SK-N-SH treated with all-trans-retinoic acid at 6 μM for 48 hours (cell line): ENCODE results near the gene FAM227B.
"Not testable (repeated sequence)": the region's sequence is repeated elsewhere in the genome, so short reads cannot be mapped to it uniquely, and the experiment has no call there.

Source experiments
- ARNTL ChIP-seq: fragments of 450-650 bp; formaldehyde crosslinking; IDR thresholded peaks from 2 replicates; pipeline ENCODE4 v1.5.0; 2020; ENCODE audit warnings: low read depth, mild to moderate bottlenecking, moderate library complexity, borderline replicate concordance
- BACH2 ChIP-seq: fragments of 250-450 bp; sonication (Bioruptor Pico); IDR thresholded peaks from 2 replicates; pipeline ENCODE4 v1.9.0; 2021; ENCODE audit warnings: mild to moderate bottlenecking, borderline replicate concordance
- CREB5 ChIP-seq: fragments of 250-450 bp; sonication (Bioruptor Pico); IDR thresholded peaks from 2 replicates; pipeline ENCODE4 v1.5.1; 2020; ENCODE audit warnings: low read depth, mild to moderate bottlenecking, moderate library complexity
- OSR1 ChIP-seq: fragments of 250-450 bp; sonication (Bioruptor Pico); IDR thresholded peaks from 2 replicates; pipeline ENCODE4 v1.8.0; 2022; ENCODE audit warnings: moderate library complexity, mild to moderate bottlenecking, inconsistent platforms
- PATZ1 ChIP-seq: fragments of 250-450 bp; sonication (Bioruptor Pico); IDR thresholded peaks from 2 replicates; pipeline ENCODE4 v1.8.0; 2020; ENCODE audit warnings: mild to moderate bottlenecking, moderate library complexity, borderline replicate concordance
- POU6F1 ChIP-seq: fragments of 250-450 bp; sonication (Bioruptor Pico); IDR thresholded peaks from 2 replicates; pipeline ENCODE4 v1.8.0; 2021; ENCODE audit warnings: low read depth, mild to moderate bottlenecking, moderate library complexity, borderline replicate concordance
- PPARA ChIP-seq: fragments of 250-450 bp; sonication (Bioruptor Pico); IDR thresholded peaks from 2 replicates; pipeline ENCODE4 v1.5.0; 2020; ENCODE audit warnings: mild to moderate bottlenecking, borderline replicate concordance
- RARB ChIP-seq: fragments of 250-450 bp; sonication (Bioruptor Pico); IDR thresholded peaks from 2 replicates; pipeline ENCODE4 v1.8.0; 2021; ENCODE audit warnings: mild to moderate bottlenecking, moderate library complexity
- SNAI2 ChIP-seq: fragments of 250-450 bp; sonication (Bioruptor Pico); IDR thresholded peaks from 2 replicates; pipeline ENCODE4 v1.5.0; 2020; ENCODE audit warnings: mild to moderate bottlenecking, moderate library complexity
- TOX ChIP-seq: fragments of 250-450 bp; sonication (Bioruptor Pico); IDR thresholded peaks from 2 replicates; pipeline ENCODE4 v1.8.0; 2021; ENCODE audit warnings: mild to moderate bottlenecking, moderate library complexity, borderline replicate concordance
- TSHZ2 ChIP-seq: fragments of 250-450 bp; sonication (Bioruptor Pico); IDR thresholded peaks from 2 replicates; pipeline ENCODE4 v1.5.0; 2020; ENCODE audit warnings: mild to moderate bottlenecking, moderate library complexity
- ZC3H10 ChIP-seq: fragments of 250-450 bp; sonication (Bioruptor Pico); IDR thresholded peaks from 2 replicates; pipeline ENCODE4 v1.5.1; 2021; ENCODE audit warnings: mild to moderate bottlenecking, moderate library complexity
- ZFP30 ChIP-seq: fragments of 450-650 bp; formaldehyde crosslinking; IDR thresholded peaks from 2 replicates; pipeline ENCODE4 v1.5.0; 2022; ENCODE audit warnings: mild to moderate bottlenecking, moderate library complexity
- ZNF8 ChIP-seq: fragments of 450-650 bp; formaldehyde crosslinking; IDR thresholded peaks from 2 replicates; pipeline ENCODE4 v1.5.0; 2020; ENCODE audit warnings: mild to moderate bottlenecking, moderate library complexity

- TF ChIP-seq RARB; OSR1 (CRISPR knock-in tag); POU6F1 (CRISPR knock-in tag); ZFP30 (CRISPR knock-in tag); ARNTL; PATZ1 (CRISPR knock-in tag); ZC3H10 (CRISPR knock-in tag); PPARA (CRISPR knock-in tag); BACH2 (CRISPR knock-in tag); TSHZ2 (CRISPR knock-in tag); CREB5 (CRISPR knock-in tag); ZNF8 (CRISPR knock-in tag); SNAI2 (CRISPR knock-in tag); TOX (CRISPR knock-in tag): not testable (repeated sequence)
These were observed 217.9 kb downstream of the FAM227B start for GRCh38 chr15:49402515-49403296.
